Kidney epithelial cell (primary cell): ENCODE measurements around the gene LRIT2. TPM values are rescaled to one million over a fixed set of nuclear protein-coding genes. Genes with fewer than 3 reads are reported as not detected.

Experiments
- DNase-seq: peaks from one replicate; pipeline ENCODE4 v3.0.0-alpha.2; 2010; ENCODE audit warnings: low read depth
- H3K27me3 ChIP-seq: 2 replicates; pipeline ENCODE4 v1.6.0; 2011; ENCODE audit warnings: low read length; ENCODE audit not compliant: control insufficient read depth, insufficient read depth
- H3K36me3 ChIP-seq: 2 replicates; pipeline ENCODE4 v1.5.1; 2011; ENCODE audit warnings: low read length; ENCODE audit not compliant: control insufficient read depth, insufficient read depth
- H3K4me3 ChIP-seq: 2 replicates; pipeline ENCODE4 v1.5.1; 2011; ENCODE audit warnings: low read depth, mild to moderate bottlenecking, control low read depth, low read length
- total RNA-seq: library from RNA; depleted of rRNA; stranded (reverse); fragments of >200 nt; gene quantifications from 2 replicates; pipeline ENCODE4 v1.2.3, GENCODE V29; 2015
- TF ChIP-seq, protein P1 (sequence below): IDR thresholded peaks from 2 replicates; pipeline ENCODE4 v1.5.1; 2011; ENCODE audit warnings: mild to moderate bottlenecking, moderate library complexity, low read length, control low read depth, inconsistent platforms; ENCODE audit not compliant: insufficient read depth, poor library complexity, severe bottlenecking

The LRIT2 gene
- total RNA-seq, 1 donor from 2014 or later = not detected

GRCh38 chr10:84217746-84218145, 7.6 kb downstream of the LRIT2 start:
- Histone ChIP-seq H3K27me3 (peaks cover 4% of the 10 kb centered on the region), H3K36me3 (no peaks in the 10 kb centered on the region), H3K4me3 (no peak overlapping the region)
- TF ChIP-seq, protein P1, sequence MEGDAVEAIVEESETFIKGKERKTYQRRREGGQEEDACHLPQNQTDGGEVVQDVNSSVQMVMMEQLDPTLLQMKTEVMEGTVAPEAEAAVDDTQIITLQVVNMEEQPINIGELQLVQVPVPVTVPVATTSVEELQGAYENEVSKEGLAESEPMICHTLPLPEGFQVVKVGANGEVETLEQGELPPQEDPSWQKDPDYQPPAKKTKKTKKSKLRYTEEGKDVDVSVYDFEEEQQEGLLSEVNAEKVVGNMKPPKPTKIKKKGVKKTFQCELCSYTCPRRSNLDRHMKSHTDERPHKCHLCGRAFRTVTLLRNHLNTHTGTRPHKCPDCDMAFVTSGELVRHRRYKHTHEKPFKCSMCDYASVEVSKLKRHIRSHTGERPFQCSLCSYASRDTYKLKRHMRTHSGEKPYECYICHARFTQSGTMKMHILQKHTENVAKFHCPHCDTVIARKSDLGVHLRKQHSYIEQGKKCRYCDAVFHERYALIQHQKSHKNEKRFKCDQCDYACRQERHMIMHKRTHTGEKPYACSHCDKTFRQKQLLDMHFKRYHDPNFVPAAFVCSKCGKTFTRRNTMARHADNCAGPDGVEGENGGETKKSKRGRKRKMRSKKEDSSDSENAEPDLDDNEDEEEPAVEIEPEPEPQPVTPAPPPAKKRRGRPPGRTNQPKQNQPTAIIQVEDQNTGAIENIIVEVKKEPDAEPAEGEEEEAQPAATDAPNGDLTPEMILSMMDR = no peak
- no peak for DNase-seq

- DNase-seq = no peak
- H3K27me3 ChIP-seq = peaks cover 4% of the 10 kb centered on the region
- TF ChIP-seq, protein P1 = no peak
- no peaks in the 10 kb centered on the region for H3K36me3 ChIP-seq
- no peak overlapping the region for H3K4me3 ChIP-seq
These were observed 8.5 kb downstream of the LRIT2 start for GRCh38 chr10:84216834-84217233.

GRCh38 chr10:84214612-84215235, 10.6 kb downstream of the LRIT2 start:
- Histone ChIP-seq H3K36me3 (no peaks in the 10 kb centered on the region), H3K4me3 (no peak overlapping the region), H3K27me3 (peaks cover 4% of the 10 kb centered on the region)
- TF ChIP-seq, protein P1 = peak; percentile 55
- no peak for DNase-seq

- TF ChIP-seq, protein P1 = no peak
- Histone ChIP-seq H3K36me3 (no peaks in the 10 kb centered on the region), H3K4me3 (no peak overlapping the region)
These were observed 11.2 kb downstream of the LRIT2 start for GRCh38 chr10:84214046-84214572.

GRCh38 chr10:84213076-84213475, 12.3 kb downstream of the LRIT2 start:
- Histone ChIP-seq H3K27me3 (peaks cover 4% of the 10 kb centered on the region), H3K36me3 (no peaks in the 10 kb centered on the region), H3K4me3 (no peak overlapping the region)
- no peak for DNase-seq
- TF ChIP-seq, protein P1 = no peak

More at GRCh38 chr10:84214046-84214572, 11.2 kb downstream of the LRIT2 start:
- DNase-seq = no peak
- H3K27me3 ChIP-seq = peaks cover 4% of the 10 kb centered on the region

DNA sequence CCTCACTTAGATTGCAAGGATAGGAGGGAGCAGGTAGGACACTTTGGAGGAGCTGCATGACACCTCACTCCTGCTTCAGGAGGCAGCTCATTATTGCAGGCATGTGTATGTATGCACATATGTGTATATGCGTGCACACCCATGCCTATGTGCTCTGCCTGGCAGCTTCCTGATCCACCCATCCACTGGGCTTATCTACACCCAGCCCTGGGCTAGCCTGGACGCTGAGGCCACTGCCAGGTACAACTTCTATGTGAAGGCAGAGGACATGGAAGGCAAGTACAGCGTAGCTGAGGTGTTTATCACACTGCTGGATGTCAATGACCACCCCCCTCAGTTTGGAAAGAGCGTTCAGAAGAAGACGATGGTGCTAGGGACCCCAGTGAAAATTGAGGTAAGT, 13.3 kb downstream of the LRIT2 start:
- H3K27me3 ChIP-seq = peaks cover 4% of the 10 kb centered on the region
- no peak for DNase-seq
- H3K36me3 ChIP-seq = no peaks in the 10 kb centered on the region
- H3K4me3 ChIP-seq = no peak overlapping the region
- TF ChIP-seq, protein P1 = no peak
